Measurements from ENCODE around the gene ZNF414. TPM values are rescaled to one million over a fixed set of nuclear protein-coding genes. Genes with fewer than 3 reads are reported as not detected.

The ZNF414 gene
- polyA plus RNA-seq, 1 donor (not counting 4 experiments of a cell fraction or from before 2014, with no cell fraction given) = 1.9 TPM

DNA sequence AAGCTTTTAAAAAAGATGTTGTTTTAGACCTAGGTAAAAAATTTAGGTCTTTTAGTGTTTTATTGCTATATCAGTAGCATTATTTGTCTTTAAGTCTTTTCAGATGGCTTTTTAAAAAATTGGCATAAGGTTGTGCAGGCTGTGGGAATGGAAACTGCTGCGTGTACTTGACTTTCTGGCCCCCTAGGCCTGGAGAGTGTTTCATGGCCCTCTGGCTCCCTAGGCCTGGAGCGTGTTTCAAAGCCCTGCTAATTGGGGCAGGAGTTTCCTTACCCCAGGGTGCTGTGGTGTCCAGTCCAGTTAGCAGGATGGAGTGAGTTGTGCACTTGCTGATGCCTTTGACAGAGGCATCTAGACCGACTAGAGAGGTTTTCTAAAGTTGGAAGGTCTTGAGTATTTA lies 35.4 kb downstream of the ZNF414 start:
- H3K9me3 ChIP-seq (ENCODE audit: control insufficient read depth, low read depth, low read length) = no peaks in the 10 kb centered on the region
- H4K20me1 ChIP-seq (ENCODE audit: control insufficient read depth, extremely low read depth, insufficient read depth, low read length) = peaks cover 28% of the 10 kb centered on the region
- H3K79me2 ChIP-seq (ENCODE audit: control insufficient read depth, insufficient read depth, low read length) = peaks cover 67% of the 10 kb centered on the region
- H3K4me1 ChIP-seq (ENCODE audit: control insufficient read depth, extremely low read depth, insufficient read depth, low read length) = peaks cover 18% of the 10 kb centered on the region
- peaks cover 28 to 43% of the 10 kb centered on the region in 2 experiments for H3K36me3 ChIP-seq (ENCODE audit: control insufficient read depth in 2 of 2, extremely low read depth in 1 of 2, insufficient read depth in 2 of 2, low read length in 2 of 2)
- TF ChIP-seq, protein P1, sequence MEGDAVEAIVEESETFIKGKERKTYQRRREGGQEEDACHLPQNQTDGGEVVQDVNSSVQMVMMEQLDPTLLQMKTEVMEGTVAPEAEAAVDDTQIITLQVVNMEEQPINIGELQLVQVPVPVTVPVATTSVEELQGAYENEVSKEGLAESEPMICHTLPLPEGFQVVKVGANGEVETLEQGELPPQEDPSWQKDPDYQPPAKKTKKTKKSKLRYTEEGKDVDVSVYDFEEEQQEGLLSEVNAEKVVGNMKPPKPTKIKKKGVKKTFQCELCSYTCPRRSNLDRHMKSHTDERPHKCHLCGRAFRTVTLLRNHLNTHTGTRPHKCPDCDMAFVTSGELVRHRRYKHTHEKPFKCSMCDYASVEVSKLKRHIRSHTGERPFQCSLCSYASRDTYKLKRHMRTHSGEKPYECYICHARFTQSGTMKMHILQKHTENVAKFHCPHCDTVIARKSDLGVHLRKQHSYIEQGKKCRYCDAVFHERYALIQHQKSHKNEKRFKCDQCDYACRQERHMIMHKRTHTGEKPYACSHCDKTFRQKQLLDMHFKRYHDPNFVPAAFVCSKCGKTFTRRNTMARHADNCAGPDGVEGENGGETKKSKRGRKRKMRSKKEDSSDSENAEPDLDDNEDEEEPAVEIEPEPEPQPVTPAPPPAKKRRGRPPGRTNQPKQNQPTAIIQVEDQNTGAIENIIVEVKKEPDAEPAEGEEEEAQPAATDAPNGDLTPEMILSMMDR (optimal IDR thresholded peaks at IDR 0.05 in 1 of 3, IDR thresholded peaks at IDR 0.05 in 1 of 3, conservative IDR thresholded peaks at IDR 0.05 in 1 of 3; ENCODE audit: extremely low read depth in 1 of 3, insufficient read depth in 2 of 3, low read length in 3 of 3) = no peak
- no peak for TF ChIP-seq EZH2 (IDR thresholded peaks at IDR 0.05; ENCODE audit: low read length)
- H3K4me2 ChIP-seq (ENCODE audit: control insufficient read depth, extremely low read depth, insufficient read depth, low read depth, low read length) = no peak overlapping the region
- H3K9me1 ChIP-seq (ENCODE audit: control insufficient read depth, extremely low read depth, insufficient read depth, low read length) = peaks cover 4% of the 10 kb centered on the region
- DNase-seq (ENCODE audit: low read depth, low spot score) (no peak), FAIRE-seq (no peak)
- dilution Hi-C loops (cut with MboI; ENCODE audit: extremely low pct_ligation_motif_present, low sequenced_read_pairs) = no loop called here
- no peaks in the 10 kb centered on the region for H3K27me3 ChIP-seq (ENCODE audit: control insufficient read depth, extremely low read depth, insufficient read depth, low read length)
- no peak overlapping the region for H3K4me3 ChIP-seq (ENCODE audit: control insufficient read depth in 2 of 3, extremely low read depth in 1 of 3, insufficient read depth in 2 of 3, low read depth in 1 of 3, low read length in 3 of 3)
- H3K9ac ChIP-seq (ENCODE audit: control insufficient read depth, extremely low read depth, insufficient read depth, low read length) = no peak overlapping the region
- no peak overlapping the region for H2AFZ ChIP-seq (ENCODE audit: control insufficient read depth, low read length)
- H3K27ac ChIP-seq (ENCODE audit: control insufficient read depth, insufficient read depth, low read length) = no peak overlapping the region

DNA sequence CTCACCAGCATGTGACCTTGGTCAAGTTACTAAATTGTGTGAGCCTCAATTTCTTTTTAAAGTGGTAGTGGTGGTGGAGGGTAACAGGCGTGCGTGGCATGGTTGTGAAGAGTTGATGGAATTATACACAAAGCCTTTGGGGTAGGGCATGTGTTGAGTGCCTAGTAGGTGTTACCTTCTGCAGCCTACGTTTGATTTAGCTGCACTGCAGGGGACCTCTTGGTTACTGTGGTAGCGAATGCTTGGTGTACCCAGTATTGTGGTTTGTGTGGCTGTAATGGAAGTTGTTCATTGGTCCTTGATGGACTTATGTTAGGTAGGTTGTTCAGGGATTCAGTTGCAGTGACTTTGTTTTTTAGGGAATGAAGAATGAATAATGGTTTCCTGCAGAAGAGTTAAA lies 36.1 kb downstream of the ZNF414 start:
- FAIRE-seq = no peak

More for the DNA sequence above, 36.1 kb downstream of the ZNF414 start:
- TF ChIP-seq, protein P1 (optimal IDR thresholded peaks at IDR 0.05 in 1 of 3, IDR thresholded peaks at IDR 0.05 in 1 of 3, conservative IDR thresholded peaks at IDR 0.05 in 1 of 3; ENCODE audit: extremely low read depth in 1 of 3, insufficient read depth in 2 of 3, low read length in 3 of 3) = no peak
- TF ChIP-seq EZH2 (IDR thresholded peaks at IDR 0.05; ENCODE audit: low read length) = no peak
- DNase-seq (ENCODE audit: low read depth, low spot score) = no peak
- no peak overlapping the region for H3K4me3 ChIP-seq (ENCODE audit: control insufficient read depth in 2 of 3, extremely low read depth in 1 of 3, insufficient read depth in 2 of 3, low read depth in 1 of 3, low read length in 3 of 3)
- H3K27me3 ChIP-seq (ENCODE audit: control insufficient read depth, extremely low read depth, insufficient read depth, low read length) = no peaks in the 10 kb centered on the region
- H2AFZ ChIP-seq (ENCODE audit: control insufficient read depth, low read length) = no peak overlapping the region
- H4K20me1 ChIP-seq (ENCODE audit: control insufficient read depth, extremely low read depth, insufficient read depth, low read length) = peaks cover 28% of the 10 kb centered on the region
- no peak overlapping the region for H3K9ac ChIP-seq (ENCODE audit: control insufficient read depth, extremely low read depth, insufficient read depth, low read length)
- H3K36me3 ChIP-seq (ENCODE audit: control insufficient read depth in 2 of 2, extremely low read depth in 1 of 2, insufficient read depth in 2 of 2, low read length in 2 of 2) = peaks cover 29 to 42% of the 10 kb centered on the region in 2 experiments
- no peak overlapping the region for H3K4me2 ChIP-seq (ENCODE audit: control insufficient read depth, extremely low read depth, insufficient read depth, low read depth, low read length)
- H3K4me1 ChIP-seq (ENCODE audit: control insufficient read depth, extremely low read depth, insufficient read depth, low read length) = peaks cover 18% of the 10 kb centered on the region
- H3K9me3 ChIP-seq (ENCODE audit: control insufficient read depth, low read depth, low read length) = no peaks in the 10 kb centered on the region
- no peak overlapping the region for H3K27ac ChIP-seq (ENCODE audit: control insufficient read depth, insufficient read depth, low read length)
- dilution Hi-C loops (cut with MboI; ENCODE audit: extremely low pct_ligation_motif_present, low sequenced_read_pairs) = no loop called here
- H3K79me2 ChIP-seq (ENCODE audit: control insufficient read depth, insufficient read depth, low read length) = peaks cover 63% of the 10 kb centered on the region
- peaks cover 4% of the 10 kb centered on the region for H3K9me1 ChIP-seq (ENCODE audit: control insufficient read depth, extremely low read depth, insufficient read depth, low read length)
